Heart left ventricle (tissue), 16 donors: ENCODE measurements around the gene ACTA2. TPM values are rescaled to one million over a fixed set of nuclear protein-coding genes. Genes with fewer than 3 reads are reported as not detected.

Source experiments
- ATAC-seq, 4 donors: fragments of 200-7000 bp; cut with Tn5 transposase; one replicate each; pipeline ENCODE4 v1.9.1; 2020 to 2022; ENCODE audit warnings: moderate library complexity in 4 of 4, mild to moderate bottlenecking in 3 of 4, moderate number of reproducible peaks in 1 of 4
- DNase-seq, 5 donors: peaks; one replicate each; pipeline ENCODE4 v3.0.0-alpha.2; 2020
- H3K27ac ChIP-seq, 12 donors: fragments of 200-600 bp; sonication (generic) in 4 of 12; one replicate each; pipeline versions ENCODE4 v1.5.0 to v1.8.0; 2016 to 2022; ENCODE audit warnings: mild to moderate bottlenecking in 2 of 12
- H3K27me3 ChIP-seq, 9 donors: fragments of 200-600 bp; sonication (generic) in 2 of 9; one replicate each; pipeline versions ENCODE4 v1.5.1 to v1.8.0; 2016 to 2022; ENCODE audit warnings: mild to moderate bottlenecking in 3 of 9
- H3K36me3 ChIP-seq, 9 donors: fragments of 200-600 bp; sonication (generic) in 2 of 9; one replicate each; pipeline versions ENCODE4 v1.5.0 to v1.8.0; 2018 to 2022; ENCODE audit warnings: mild to moderate bottlenecking in 2 of 9
- H3K4me1 ChIP-seq, 12 donors: fragments of 200-600 bp; sonication (generic) in 4 of 12; one replicate each; pipeline versions ENCODE4 v1.5.0 to v1.8.0; 2016 to 2022; ENCODE audit warnings: mild to moderate bottlenecking in 3 of 12
- H3K4me3 ChIP-seq, 12 donors: fragments of 200-600 bp; sonication (generic) in 4 of 12; one replicate each; pipeline versions ENCODE4 v1.5.0 to v1.8.0; 2017 to 2022; ENCODE audit warnings: mild to moderate bottlenecking in 9 of 12, moderate library complexity in 4 of 12
- H3K9me3 ChIP-seq, 12 donors: fragments of 200-600 bp; sonication (generic) in 4 of 12; one replicate each; pipeline versions ENCODE4 v1.5.0 to v1.8.0; 2016 to 2022; ENCODE audit warnings: mild to moderate bottlenecking in 1 of 12
- CTCF ChIP-seq, 12 donors: fragments of 200-600 bp; sonication (generic) in 4 of 12; IDR thresholded peaks; one replicate each; pipeline versions ENCODE4 v1.5.0 to v1.8.0; 2018 to 2022; ENCODE audit warnings: antibody characterized with exemption in 12 of 12, mild to moderate bottlenecking in 5 of 12
- POLR2A ChIP-seq, 2 donors: fragments of 450-650 bp; IDR thresholded peaks; one replicate each; pipeline ENCODE4 v1.6.1; 2017; ENCODE audit warnings: antibody characterized with exemption in 2 of 2, mild to moderate bottlenecking in 2 of 2, moderate library complexity in 2 of 2
- WGBS, 4 donors: extraction: QIAGEN DNeasy Blood & Tissue Kit in 2 of 4; methylation state at CpG; one replicate each; pipeline versions ENCODE4 v1.1.5 to v1.1.7; 2013 to 2018; 5-methylcytosine and 5-hydroxymethylcytosine counted together
- intact Hi-C, 10 donors: fragments of 100-400 bp; cut with DNase I; formaldehyde crosslinking; loops; one replicate each; pipeline versions ENCODE4 v1.11.1 to v1.14.2; 2022
- polyA plus RNA-seq, 2 donors: library from polyadenylated mRNA; stranded (reverse); fragments of 200-250 nt; gene quantifications; one replicate each; pipeline ENCODE4 v1.2.3, GENCODE V29; 2013
- total RNA-seq, 9 donors: library from RNA; depleted of rRNA in 2 of 9; stranded (reverse); fragments of >200 nt in 2 of 9; fragmentation: NEBNext Ultra II Directional in 3 of 9; extraction: Animal tissue kit (Norgen Biotek cat#: 25700) in 3 of 9; gene quantifications; one replicate each; pipeline versions ENCODE4 v1.1.0 to v1.2.4, GENCODE V29; 2016 to 2023
- donor health status: ischemic (EF 13 %, LVEDD 7.1; RV severe dilation, severe dysfunction).
- donor health status: healthy with polysubstance abuse.
- donor health status: DM: no; HTN: yes; CAD: no.
- donor health status: DM: no; HTN: no; CAD: no.
- donor health status: ischemic (EF 25% LVEDD 6.9; RV normal size, moderate dysfunction).
- donor health status: ischemic (EF 25% LVEDD 5.7; RV mildly dilated, moderate dysfunction).
- donor health status: healthy.
- donor health status: DM: yes; HTN: yes; CAD: no.
- donor health status: ischemic (EF 35%, LVEDD 5.7; RV mildly dilated, moderate dysfunction).
- donor health status: nonischemic (EF 11% LVEDD 7.7; RV severe dilation, severe dysfunction).
- donor health status: DM: yes; HTN: yes; CAD: no.
- donor health status: PGD.
- donor health status: ischemic (EF 29% LVEDD 5.4; RV normal size, mild dysfunction).
- donor health status: nonischemic (EF 23%, LVEDD 6.1; RV moderate dilation, normal function).

Gene ACTA2
- total and polyA plus RNA-seq, 11 donors = 70.9 to 244 (median 110) TPM

GRCh38 chr10:88990384-88991160 lies 38.0 kb upstream of the ACTA2 start, which contains the start of gene FAS:
Gene FAS, plus strand, starts transcription at chr10:88990798. Its CDS starts 79 bp downstream, at chr10:88990877.
- peaks cover 0 to 79% (median 13%) of the 10 kb centered on the region in 12 donors for H3K4me1 ChIP-seq
- DNase-seq = peak; percentile 73 to 86 (median 78)
- no peaks in the 10 kb centered on the region for H3K36me3 ChIP-seq
- H3K9me3 ChIP-seq = no peaks in the 10 kb centered on the region
- H3K4me3 ChIP-seq = peak within 1 kb of the TSS; percentile 54 to 96 (median 84)
- peak; percentile 54 to 87 (median 80) for ATAC-seq
- no peaks in the 10 kb centered on the region for H3K27me3 ChIP-seq
- H3K27ac ChIP-seq = peak within 1 kb of the TSS; percentile 87 to 99 (median 96)
- no peak for TF ChIP-seq CTCF (IDR thresholded peaks at IDR 0.05)
- TF ChIP-seq POLR2A (IDR thresholded peaks at IDR 0.05) = no peak
- 1 to 4% (median 1%) methylated on average over 27 to 51 of the region's 51 CpGs for WGBS, 4 donors
- intact Hi-C loops = no loop called here

- H3K4me1 ChIP-seq = peaks cover 0 to 72% (median 9%) of the 10 kb centered on the region in 12 donors
- DNase-seq (peak in 1 of 5 donors; percentile 45), ATAC-seq (peak; percentile 38 to 65 (median 52))
- H3K27ac ChIP-seq = peak overlapping the region; percentile 87 to 99 (median 96)
- H3K27me3 ChIP-seq = no peaks in the 10 kb centered on the region
- peak in 1 of 2 donors; percentile 31 for TF ChIP-seq POLR2A (IDR thresholded peaks at IDR 0.05)
- no peak for TF ChIP-seq CTCF (IDR thresholded peaks at IDR 0.05)
- no peaks in the 10 kb centered on the region for H3K9me3 ChIP-seq
- H3K4me3 ChIP-seq = peak overlapping the region; percentile 54 to 96 (median 84)
- no peaks in the 10 kb centered on the region for H3K36me3 ChIP-seq
- intact Hi-C loops = loop anchor here in 6 of 10 donors (2.0 to 5.0 kb wide), 4 partner anchors 55 to 158 kb away; no protein-coding TSS in a partner anchor
- WGBS, 4 donors = 31 to 43% (median 39%) methylated on average over 8 of the region's 8 CpGs
Measured at GRCh38 chr10:88989824-88990383, 37.3 kb upstream of the ACTA2 start.

GRCh38 chr10:88989423-88989822 lies 36.9 kb upstream of the ACTA2 start:
- 52 to 79% (median 65%) methylated on average over 2 of the region's 2 CpGs for WGBS, 4 donors
- Histone ChIP-seq H3K27ac (peak overlapping the region in 11 of 12 donors; percentile 89 to 99 (median 96)), H3K9me3 (no peaks in the 10 kb centered on the region), H3K4me1 (peaks cover 0 to 68% (median 8%) of the 10 kb centered on the region in 12 donors), H3K27me3 (no peaks in the 10 kb centered on the region), H3K36me3 (no peaks in the 10 kb centered on the region), H3K4me3 (peak overlapping the region in 9 of 12 donors; percentile 79 to 96 (median 84))
- intact Hi-C loops = loop anchor here in 6 of 10 donors (2.0 to 5.0 kb wide), 4 partner anchors 55 to 157 kb away; no protein-coding TSS in a partner anchor
- TF ChIP-seq CTCF (IDR thresholded peaks at IDR 0.05) = no peak
- no peak for TF ChIP-seq POLR2A (IDR thresholded peaks at IDR 0.05)
- ATAC-seq (no peak), DNase-seq (no peak)

- H3K36me3 ChIP-seq = no peaks in the 10 kb centered on the region
- WGBS, 4 donors = 43 to 86% (median 52%) methylated on average over 2 of the region's 2 CpGs
- intact Hi-C loops = loop anchor here (1.0 to 5.0 kb wide), 7 partner anchors 50 to 156 kb away; no protein-coding TSS in a partner anchor
- H3K27ac ChIP-seq = peak overlapping the region in 3 of 12 donors; percentile 26 to 95 (median 35)
- ATAC-seq = no peak
- no peaks in the 10 kb centered on the region for H3K9me3 ChIP-seq
- TF ChIP-seq POLR2A (IDR thresholded peaks at IDR 0.05) (no peak), CTCF (IDR thresholded peaks at IDR 0.05) (no peak)
- no peaks in the 10 kb centered on the region for H3K27me3 ChIP-seq
- no peak overlapping the region for H3K4me3 ChIP-seq
- no peak for DNase-seq
- peaks cover 0 to 64% (median 16%) of the 10 kb centered on the region in 12 donors for H3K4me1 ChIP-seq
Measured at GRCh38 chr10:88987840-88988239, 35.3 kb upstream of the ACTA2 start.
